NCI-H146 treated with DMSO at 0.1 percent for 48 hours (cell line): ENCODE results near the gene TDRKH.

ENCODE experiments used
- DNase-seq: peaks from one replicate; lab custom pipeline; 2025; ENCODE audit not compliant: unreplicated experiment; lab: John Stamatoyannopoulos, UW

The TDRKH gene

DNA sequence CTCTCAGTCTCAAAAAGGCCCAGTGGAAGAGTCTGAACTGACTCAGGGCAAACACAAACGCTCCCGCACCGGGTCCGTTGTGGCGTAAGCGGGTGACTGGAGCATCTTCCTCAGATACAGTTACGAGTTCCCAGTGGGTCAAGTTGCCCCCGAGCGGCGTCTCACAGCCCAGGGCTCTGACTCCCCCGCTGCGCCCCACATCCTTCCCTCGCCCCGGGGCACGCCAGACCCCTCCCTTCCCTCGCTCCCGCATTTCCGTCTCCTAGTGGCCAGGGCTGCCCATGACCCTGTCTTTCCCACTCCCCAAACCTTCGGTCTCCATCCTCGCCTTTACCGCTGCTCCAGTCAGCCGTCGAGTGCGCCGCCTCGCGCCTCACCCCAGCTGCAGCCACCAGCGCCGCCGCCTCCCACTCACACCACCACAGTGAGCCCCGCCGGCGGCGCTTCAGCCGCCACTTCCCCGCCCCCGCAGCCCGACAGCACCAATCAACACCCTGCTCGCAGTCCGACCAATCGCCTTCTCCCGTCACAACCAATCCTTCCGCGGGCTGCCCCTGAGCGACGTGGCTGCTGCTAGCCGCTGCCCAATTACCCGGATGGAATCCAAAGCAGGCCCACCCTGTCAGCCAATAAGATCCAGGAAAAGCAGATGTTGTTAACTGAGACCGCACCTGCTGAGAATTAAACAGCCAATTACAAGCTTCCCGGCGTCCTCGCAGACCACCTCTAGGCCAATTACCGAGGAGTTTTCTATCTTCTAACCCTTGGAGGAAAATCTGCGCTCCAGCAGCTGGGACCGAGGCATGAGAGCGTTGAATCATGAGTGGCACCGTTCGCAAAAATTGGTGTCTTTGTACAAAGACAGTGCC is at the start of gene TDRKH:
Gene TDRKH, minus strand, starts transcription at position 430 of the 869 bp plus-strand sequence. CDS start 7,478 bp downstream, outside the sequence.
- DNase-seq, result peak; percentile 100

GRCh38 chr1:151839457-151840403 is 49.4 kb upstream of the TDRKH start, which contains the start of gene C2CD4D:
Gene C2CD4D (minus strand): TSS chr1:151839820. CDS start chr1:151838989, 831 bp downstream.
- DNase-seq, result peak; percentile 63

- DNase-seq, result no peak
These were observed 48.7 kb upstream of the TDRKH start for GRCh38 chr1:151839082-151839412.

GRCh38 chr1:151838222-151839081 is 48.2 kb upstream of the TDRKH start:
- DNase-seq, result no peak

- DNase-seq, result no peak
These were observed 47.6 kb upstream of the TDRKH start for GRCh38 chr1:151837884-151838221.

GRCh38 chr1:151837197-151837596 is 46.9 kb upstream of the TDRKH start:
- no peak for DNase-seq

GRCh38 chr1:151835596-151835995 is 45.3 kb upstream of the TDRKH start:
- no peak for DNase-seq

GRCh38 chr1:151834239-151834638 is 43.9 kb upstream of the TDRKH start:
- DNase-seq, result no peak

- DNase-seq, result no peak
These were observed 43.0 kb upstream of the TDRKH start for GRCh38 chr1:151833172-151833900.

- no peak for DNase-seq
These were observed 42.1 kb upstream of the TDRKH start for GRCh38 chr1:151832318-151832980.

DNA sequence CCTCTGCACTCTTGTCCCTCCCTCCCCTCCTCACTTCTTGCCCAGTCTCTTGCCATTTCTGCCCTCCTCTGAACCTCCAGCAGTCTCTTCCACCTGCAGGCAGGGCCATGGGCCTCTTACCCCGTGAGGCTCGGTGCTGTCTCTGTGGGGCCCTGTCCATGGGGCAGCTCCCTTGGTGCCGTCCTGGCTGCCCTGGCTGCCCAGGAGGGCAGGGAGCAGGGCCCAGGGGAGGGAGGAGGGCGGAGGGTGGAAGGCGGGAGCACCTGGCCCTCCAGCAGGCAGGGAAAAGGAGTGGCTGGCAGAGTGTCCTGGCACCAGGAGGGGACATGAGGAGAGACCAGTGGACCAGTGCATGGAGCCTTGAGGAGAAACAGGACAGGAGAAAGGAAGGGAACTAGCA is 41.3 kb upstream of the TDRKH start, which contains the start of gene RORC:
Gene RORC, minus strand, starts transcription at position 198 of the 400 bp plus-strand sequence. Its CDS starts 38 bp downstream, at position 160.
- no peak for DNase-seq

DNA sequence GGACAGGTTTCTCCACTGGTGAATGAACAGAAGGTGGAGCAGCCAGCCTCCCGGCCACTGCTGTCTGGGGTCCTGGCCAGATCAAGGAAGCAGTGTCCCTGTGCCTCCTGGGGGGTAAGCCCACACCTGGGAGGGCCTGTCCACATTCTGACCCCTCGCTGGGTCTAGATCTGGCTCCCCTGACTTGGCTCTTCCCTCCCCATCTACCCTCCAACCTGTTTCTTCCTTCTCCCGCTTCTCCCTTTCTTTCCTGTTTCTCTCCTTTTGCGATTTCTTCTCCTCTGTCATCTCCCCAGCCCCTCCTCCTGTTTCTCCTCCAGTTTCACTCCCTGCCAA is 40.9 kb upstream of the TDRKH start:
- no peak for DNase-seq

- DNase-seq, result no peak
These were observed 39.8 kb upstream of the TDRKH start for GRCh38 chr1:151830055-151830454.

DNA sequence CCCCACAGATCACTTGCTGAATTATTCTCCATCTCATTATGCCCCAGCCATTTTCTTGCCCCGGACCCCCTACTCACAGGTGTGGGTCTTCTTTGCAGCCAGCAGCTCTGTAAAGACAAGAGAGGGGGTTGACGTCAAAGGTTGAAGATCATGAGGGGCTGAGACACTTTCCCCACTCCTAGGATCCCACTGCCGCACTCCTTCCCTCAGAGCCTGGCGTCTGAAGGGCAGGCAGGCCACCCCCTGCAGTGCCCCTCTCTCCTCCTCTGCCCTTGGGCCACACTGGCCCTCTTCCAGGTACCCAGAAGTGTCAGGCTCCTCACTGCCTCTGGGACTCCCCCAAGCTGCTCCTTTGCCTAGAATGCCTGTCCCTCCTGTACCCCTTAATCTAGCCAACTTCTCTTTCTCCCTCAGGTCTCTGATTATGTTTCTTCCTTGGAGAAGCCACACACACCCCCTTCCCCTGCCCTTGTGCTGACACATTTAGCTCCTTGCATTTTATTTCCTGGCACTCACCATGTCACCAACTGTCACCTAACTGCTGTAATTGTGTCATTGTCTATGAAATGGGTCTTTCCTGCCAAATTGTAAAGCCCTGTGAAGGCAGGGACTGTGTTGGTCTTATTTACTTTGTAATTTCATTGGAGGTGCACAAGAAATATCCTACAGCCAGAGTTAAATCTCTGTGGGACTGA is 39.2 kb upstream of the TDRKH start:
- DNase-seq, result no peak

DNA sequence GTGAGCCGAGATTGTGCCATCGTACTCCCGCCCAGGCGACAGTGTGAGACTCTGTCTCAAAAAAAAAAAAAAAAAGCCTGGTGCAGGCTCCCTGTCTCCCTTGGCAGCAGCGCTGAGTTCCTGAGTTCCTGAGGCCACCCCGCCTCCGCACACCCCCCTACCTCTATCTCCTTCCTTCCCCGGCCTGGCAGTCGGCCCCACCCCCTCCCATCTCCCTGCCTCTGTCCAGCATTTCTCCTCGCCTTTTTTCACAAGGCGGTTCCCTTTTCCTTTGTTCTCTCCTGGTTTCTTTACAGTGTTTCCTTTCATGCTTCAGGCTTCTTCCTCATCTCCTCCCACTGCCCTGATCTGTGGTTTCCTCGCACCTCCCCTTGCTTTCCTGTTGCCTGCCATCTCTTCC is 38.6 kb upstream of the TDRKH start:
- no peak for DNase-seq

GRCh38 chr1:151827853-151828252 is 37.6 kb upstream of the TDRKH start:
- DNase-seq, result no peak

GRCh38 chr1:151825751-151826660 is 35.7 kb upstream of the TDRKH start:
- no peak for DNase-seq

- DNase-seq, result no peak
These were observed 34.9 kb upstream of the TDRKH start for GRCh38 chr1:151825204-151825603.
